Amygdala (tissue), 56 donors: Measurements from ENCODE around the gene ITPRIPL1.

Experiments used
- DNase-seq, 56 donors: peaks; one replicate each; lab custom pipeline; 2025; lab: John Stamatoyannopoulos, UW

Gene ITPRIPL1

DNA sequence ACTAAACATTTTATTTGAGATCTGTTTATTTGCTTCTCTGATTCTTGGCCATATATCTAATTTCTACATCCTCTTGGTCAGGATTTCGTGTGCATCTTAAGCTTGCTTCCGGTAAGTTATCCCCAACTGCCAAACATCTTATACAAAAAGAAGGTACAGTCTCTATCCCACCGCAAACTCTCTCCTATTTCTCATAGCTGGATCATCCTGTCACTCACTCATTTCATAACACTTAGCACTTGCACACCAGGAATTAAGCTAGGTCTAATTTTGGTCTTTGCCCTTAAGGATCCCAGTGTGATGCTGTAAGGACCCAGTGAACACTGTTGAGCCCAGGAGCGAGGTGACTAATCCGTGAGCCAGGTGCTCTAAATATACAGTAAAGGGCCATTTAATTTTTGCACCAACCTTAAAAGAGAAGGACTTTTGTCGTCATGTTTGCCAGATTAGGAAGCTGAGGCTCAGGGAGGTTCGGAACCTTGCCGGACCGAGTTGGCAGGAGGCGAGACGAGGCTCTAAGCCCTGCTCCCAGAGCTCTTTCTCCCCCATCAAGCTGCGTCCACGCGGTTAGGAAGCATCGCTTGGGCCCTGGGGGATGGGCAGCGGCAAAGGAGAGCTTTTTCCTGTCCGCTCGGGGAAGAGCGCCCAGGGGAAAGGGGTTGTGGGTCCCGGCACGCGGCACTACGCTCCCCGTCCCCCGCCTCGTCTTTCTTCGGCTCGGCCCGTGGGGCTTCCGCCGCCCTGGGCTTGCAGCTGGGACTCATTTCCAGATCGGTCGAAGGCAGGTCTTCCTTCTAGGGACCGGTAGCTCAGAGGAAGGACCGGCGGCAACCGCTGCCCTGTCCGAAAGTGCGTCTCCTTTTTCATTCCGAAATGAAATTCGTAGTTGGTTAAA lies 4.1 kb upstream of the ITPRIPL1 start:
- DNase-seq, result peak in 3 of 56 donors; percentile 13 to 24 (median 15)

DNA sequence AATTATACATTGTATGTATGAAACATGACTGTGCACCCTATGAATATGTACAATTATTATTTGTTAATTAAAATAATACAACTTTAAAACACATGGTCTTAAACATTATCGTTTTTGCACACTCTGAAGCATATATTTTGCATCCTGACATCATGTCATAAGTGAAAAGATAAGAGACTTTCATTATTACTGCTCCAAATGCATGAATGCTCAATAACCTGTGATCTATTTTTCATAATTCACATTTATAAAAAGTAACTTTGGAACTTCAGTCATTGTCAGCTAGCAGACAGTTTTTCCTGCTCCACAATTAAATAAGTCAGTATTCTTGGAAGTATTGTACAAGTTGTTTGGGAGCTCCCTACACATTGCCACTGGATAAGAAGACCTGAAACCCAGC lies 1.3 kb upstream of the ITPRIPL1 start:
- DNase-seq, result no peak

DNA sequence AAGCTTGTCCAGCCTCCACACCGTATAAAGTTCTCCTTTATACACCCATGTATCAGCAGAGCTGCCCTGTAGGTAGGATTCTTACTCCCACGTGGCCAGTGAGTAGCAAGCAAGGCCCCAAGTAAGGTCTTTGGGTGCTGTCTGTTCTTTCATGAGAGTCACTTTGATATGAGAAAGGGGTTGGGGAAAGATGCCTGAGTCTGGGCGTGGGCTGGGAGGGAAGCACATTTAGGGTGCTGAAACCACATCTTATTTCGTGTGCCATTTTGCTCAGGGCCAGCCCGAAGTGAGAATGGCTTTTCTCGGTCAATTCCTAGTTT lies 436 bp upstream of the ITPRIPL1 start:
- DNase-seq, result no peak

DNA sequence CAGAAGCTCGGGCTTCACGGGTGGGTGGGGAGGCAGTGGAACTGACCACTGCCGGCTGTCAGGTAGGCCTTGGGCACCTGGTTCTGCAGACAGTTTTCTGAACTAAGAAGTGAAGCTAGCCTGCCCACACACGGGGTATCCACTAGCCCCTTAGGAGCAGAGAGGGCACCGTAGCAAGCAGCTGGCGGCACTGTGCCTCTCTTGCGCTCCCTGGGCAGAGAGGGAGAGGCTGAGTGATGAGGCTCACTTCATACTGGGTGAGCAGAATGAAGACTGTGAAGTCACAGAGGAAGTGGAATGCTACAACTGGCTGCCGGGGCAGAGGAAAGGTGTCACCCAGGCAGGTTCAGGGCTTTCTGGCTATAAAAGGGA lies 753 bp downstream of the ITPRIPL1 start:
- no peak for DNase-seq

DNA sequence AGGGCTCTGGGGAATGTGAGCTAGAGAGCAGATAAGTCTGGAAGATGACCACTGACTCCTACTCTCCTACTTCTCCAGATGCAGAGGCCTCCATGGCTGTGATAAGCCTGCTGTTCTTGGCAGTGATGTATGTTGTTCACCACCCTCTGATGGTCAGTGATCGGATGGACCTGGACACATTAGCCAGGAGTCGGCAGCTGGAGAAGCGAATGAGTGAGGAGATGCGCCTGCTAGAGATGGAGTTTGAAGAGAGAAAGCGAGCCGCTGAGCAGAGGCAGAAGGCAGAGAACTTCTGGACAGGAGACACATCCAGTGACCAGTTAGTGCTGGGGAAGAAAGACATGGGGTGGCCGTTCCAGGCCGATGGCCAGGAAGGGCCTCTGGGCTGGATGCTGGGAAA lies 1.4 kb downstream of the ITPRIPL1 start:
- DNase-seq, result no peak

DNA sequence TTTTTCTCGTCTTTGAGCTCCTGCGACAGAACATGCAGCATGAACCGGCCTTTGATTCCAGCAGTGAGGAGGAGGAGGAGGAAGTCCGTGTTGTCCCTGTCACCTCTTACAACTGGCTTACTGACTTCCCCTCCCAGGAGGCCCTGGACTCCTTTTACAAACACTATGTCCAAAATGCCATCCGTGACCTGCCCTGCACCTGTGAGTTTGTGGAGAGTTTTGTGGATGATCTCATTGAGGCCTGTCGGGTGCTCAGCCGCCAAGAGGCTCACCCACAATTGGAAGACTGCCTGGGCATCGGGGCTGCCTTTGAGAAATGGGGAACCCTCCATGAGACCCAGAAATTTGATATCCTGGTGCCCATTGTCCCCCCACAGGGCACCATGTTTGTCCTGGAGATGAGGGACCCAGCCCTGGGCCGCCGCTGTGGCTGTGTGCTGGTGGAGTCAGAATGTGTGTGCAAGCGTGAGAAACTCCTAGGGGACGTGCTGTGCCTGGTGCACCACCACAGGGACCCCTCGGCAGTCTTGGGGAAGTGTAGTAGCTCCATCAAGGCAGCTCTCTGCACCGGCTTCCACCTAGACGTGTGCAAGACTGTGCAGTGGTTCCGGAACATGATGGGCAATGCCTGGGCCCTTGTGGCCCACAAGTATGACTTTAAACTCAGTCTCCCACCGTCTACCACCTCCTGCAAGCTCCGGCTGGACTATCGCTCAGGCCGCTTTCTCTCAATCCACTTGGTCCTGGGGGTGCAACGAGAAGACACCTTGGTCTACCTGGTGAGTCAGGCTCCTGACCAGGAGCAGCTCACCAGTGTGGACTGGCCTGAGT lies 2.1 kb downstream of the ITPRIPL1 start:
- no peak for DNase-seq

DNA sequence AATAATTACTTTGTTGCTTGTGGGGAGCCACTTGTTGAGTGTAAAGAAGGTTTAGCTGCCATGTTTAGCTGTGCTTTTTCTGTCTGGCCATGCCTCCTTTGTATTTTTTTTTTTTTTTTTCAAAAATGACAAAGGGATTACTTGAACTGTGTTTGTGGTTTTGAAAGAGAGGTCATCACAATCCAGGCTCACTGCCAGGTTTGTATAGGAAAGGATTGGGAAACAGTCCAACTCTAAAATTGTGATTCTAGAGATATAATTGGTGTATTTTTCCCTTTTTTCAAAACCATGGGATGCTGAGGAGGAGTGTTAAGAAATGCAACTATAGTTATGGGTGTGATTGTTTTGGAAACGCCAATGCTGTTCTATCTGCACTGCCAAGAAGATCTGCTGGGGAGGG lies 4.3 kb downstream of the ITPRIPL1 start:
- no peak for DNase-seq

DNA sequence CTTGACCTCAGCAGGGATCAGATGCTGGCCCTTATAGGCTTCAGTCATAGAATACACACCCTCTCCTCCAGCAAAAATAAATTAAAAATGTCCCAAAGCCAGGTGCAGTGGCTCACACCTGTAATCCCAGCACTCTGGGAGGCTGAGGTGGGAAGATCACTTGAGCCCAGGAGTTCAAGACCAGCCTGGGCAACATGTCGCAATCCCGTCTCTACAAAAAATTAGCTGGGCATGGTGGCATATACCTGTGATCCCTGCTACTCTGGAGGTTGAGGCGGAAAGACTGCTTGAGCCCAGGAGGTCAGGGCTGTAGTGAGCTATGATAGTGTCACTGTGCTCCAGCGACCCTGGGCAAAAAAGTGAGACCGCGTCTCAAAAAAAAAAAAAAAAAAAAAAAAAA lies 4.8 kb downstream of the ITPRIPL1 start:
- no peak for DNase-seq

DNA sequence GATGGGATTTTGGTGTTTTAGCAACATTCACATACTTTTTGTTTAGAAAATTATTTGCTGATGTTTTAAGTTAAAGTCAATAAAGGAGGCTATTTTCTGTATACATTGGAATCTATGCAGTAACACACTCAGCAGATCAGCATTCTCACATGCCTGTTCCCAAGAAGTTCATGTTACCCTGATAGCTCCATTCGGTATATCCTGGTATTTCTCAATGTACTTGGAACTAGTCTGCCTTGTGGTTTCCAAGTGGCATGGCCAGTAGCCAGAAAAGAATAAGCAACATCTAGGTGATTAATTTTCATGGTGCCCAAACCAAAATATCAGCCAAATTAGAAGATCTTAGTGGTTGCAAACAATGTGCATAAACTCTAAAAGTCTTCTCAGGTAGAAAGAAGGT lies 5.3 kb downstream of the ITPRIPL1 start:
- DNase-seq, result no peak

DNA sequence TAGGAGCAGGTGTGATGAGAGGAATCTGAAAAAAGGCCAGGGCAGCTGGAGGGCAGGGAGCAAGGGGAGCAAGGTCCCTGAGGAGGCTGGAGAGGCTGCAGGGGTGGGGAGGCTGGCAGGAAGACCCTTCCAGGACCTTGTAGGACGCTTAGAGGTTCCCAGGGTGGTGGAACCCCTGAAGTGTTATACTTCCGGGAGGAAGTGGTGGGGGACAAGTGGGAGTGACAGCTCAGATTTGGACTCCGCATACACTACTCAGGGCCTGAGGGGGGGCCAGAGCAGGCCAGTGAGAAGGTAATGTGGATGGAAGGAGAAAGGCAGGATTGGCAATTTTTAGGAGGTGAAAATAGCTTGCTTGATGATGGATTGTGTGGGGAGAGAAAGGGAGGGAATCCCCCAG lies 8.6 kb downstream of the ITPRIPL1 start:
- DNase-seq, result no peak

DNA sequence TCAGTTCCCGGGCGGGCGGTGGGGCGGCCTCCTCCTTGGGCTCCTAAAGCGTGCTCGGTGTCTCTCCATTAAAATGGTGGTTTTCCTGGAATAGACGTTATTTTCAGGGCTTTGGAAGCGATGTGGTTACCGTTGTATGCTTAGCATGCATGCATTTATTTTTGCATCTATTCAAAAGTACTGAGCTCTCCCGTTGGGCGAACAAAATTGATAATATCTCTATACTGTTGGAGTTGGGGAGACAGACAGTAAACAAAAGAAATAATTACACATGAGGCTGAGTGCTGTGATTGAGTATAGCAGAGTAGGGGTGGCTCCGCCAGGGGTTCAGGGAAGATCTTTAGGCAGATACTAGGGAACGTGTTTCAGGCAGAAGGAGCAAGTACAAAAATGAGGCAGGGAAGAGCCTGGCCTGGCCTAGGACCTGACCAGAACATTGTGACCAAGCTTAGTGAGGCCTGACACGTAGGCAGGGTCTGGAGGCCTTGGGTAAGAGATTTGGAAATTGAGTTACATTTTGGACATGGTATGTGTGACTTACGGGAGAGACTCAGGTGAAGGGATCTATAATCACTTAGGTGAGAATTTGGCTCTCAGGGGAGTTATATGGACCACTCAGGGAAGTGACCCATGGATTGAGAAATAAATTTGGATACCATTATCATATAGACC lies 11.1 kb downstream of the ITPRIPL1 start:
- DNase-seq, result no peak

DNA sequence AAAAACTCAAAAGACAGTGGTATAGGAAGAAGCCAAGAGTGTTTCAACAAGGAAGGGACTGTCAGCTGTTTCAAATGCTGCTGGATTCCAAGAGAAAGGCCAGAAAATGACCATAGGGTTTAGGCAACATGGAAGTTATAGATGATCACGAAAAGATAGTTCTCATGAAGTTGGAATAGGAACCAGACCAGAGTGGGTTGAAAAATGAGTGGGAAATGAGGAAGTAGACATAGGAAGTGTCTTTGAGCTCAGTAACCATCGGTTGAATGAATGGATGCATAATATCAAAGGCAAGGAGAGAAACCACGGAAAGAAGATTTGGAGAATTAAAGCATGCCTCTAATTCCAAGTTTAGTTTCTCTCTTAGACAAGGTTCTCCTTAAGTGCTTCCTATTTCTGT lies 11.8 kb downstream of the ITPRIPL1 start:
- DNase-seq, result no peak

DNA sequence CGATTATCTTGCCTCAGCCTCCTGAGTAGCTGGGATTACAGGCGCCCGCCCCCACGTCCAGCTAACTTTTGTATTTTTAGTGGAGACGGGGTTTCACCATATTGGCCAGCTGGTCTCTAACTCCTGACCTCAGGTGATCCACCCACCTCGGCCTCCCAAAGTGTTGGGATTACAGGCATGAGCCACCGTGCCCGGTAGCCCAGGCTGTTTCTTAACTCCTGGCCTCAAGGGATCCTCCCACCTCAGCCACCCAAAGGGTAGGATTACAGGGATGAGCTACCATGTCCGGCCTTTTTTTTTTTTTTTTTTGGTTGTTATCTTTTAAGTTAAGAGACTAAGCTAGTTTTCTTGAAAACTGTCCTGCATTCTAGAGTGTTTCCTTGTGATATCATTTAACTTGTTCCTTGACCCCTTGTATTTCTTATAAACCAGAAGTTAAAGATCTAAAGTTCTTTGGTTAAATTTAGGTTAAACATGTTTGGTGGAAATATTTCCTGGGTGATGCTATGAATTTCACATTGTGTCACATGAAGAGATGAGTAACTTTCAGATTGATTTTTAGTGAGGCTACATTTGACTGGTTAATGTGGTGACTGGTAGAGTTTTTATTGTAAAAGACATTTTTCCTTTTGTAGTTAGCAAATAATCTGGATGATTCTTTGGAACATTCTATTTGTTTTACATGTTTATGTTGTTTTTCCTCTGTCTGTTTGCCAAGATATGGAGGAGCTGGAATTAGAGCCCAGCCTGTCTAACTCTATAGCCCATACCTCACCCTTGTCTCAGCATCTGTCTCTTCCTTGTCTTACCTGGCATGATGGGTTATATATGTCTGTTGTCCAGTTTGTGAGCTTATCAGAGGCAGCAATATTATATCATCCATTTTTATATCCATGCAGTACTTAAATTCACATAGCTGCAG lies 15.6 kb downstream of the ITPRIPL1 start:
- no peak for DNase-seq

DNA sequence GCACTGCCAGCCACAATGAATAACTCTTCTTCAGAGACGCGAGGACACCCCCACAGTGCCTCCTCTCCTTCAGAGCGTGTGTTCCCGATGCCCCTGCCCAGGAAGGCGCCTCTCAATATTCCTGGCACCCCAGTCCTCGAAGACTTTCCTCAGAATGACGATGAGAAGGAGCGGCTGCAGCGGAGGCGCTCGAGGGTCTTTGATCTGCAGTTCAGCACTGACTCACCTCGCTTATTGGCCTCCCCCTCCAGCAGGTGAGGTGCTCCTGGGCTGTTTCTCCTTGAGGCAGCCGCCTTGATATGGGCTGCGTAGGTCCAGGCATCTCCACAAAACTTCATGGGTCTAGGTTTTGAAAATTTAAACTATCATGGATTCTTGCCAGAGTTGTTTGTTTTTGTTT lies 16.5 kb downstream of the ITPRIPL1 start:
- DNase-seq, result no peak

DNA sequence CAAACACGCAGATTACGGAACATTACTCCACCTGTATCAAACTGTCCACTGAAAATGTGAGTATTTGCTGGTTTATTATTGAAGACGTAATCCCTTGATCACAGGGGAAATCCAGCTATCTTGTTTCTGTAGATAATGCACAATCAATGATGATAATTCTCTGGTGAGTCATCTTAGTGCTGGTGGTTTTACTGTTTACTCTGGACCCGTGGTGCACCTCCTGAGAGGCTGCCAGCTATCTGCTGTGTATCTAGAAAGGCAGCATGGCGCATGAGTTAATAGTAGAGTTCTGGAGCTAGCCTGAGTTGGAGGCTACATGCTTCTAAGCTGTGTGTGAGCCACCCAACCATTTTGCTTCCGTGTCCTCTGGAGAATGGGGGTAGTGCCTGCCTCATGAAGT lies 17.0 kb downstream of the ITPRIPL1 start:
- DNase-seq, result no peak

DNA sequence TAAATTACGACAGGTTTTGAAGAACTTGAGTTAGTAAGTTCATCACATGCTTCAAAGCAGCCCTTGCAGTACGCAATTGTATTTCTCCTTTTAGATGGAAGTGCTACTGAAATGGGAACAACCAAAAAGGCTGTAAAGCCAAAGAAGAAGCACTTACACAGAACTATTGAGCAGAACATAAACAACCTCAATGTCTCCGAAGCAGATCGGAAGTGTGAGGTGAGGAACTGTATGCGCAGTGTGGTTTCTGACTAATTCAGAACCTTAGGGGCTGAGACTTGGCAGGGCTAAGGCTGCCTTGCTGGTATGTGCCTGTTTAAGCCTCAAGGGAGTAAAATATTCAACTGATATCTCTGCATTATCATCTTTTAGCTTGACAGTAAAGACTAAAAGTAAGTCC lies 18.9 kb downstream of the ITPRIPL1 start:
- peak in 1 of 56 donors; percentile 6 for DNase-seq

DNA sequence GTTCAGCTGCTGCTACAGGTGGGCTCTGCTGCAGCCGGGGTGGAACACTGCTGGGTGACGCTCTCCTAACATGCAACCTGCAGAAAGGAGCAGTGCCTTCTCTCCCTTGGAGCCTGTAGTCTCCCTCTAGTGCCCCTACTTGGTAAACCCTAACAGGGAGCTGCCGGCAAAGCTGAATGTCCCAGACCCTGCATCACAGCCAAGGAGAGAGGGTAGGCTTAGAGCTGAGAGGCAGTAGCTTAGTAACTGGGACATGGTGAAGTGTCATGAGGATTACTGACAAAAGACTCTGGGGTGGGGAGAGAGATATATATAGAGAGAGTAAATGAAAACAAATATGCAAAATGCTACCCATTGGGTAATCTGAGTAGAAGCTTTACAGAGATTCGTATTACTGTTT lies 20.3 kb downstream of the ITPRIPL1 start:
- no peak for DNase-seq

DNA sequence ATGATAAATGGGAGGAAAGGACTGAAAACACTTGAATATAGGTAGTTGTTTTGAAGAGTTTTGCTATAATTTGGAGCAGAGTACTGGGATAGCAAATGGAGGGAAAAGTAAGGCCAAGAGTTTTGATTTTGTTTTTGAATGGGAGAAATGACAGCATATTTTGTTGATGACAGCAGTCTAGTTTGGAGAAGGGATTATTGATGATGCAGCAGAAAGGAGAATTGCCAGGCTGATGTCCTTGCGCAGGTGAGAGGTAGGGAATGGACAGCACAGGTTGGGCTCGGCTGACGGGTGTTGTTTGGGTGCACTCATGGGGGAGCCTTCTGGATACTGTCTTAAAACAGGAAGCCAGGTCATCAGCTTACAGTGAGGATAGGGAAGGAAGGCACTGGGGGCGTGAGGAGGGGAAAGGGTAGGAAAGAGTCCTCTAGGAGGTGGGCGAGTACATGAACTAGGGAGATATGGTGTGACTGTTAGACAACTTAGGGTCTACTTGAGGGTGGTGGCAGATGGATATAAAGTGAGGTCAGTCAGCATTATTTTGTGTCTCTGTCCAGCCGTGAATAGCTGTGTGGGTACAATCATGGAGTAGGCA lies 20.8 kb downstream of the ITPRIPL1 start:
- DNase-seq, result no peak

DNA sequence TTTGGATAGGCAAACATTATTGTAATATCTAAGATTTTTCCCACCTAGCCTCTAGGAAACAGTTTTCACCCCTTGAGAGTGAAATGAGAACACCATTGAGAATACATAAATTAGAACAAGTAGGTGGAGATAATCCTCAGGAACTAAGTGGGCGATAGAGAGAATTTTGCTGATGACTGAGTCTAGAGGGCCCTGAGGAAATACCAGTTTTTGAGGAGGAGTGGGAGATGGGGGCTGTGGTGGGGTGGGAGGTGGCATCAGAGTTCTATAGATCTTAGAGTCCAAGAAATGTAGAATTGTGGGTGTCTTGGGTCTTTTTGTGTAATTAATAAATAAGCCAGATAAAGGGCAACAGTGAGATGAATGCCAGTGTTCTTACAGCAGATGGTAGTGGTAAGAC lies 22.3 kb downstream of the ITPRIPL1 start:
- DNase-seq, result no peak

DNA sequence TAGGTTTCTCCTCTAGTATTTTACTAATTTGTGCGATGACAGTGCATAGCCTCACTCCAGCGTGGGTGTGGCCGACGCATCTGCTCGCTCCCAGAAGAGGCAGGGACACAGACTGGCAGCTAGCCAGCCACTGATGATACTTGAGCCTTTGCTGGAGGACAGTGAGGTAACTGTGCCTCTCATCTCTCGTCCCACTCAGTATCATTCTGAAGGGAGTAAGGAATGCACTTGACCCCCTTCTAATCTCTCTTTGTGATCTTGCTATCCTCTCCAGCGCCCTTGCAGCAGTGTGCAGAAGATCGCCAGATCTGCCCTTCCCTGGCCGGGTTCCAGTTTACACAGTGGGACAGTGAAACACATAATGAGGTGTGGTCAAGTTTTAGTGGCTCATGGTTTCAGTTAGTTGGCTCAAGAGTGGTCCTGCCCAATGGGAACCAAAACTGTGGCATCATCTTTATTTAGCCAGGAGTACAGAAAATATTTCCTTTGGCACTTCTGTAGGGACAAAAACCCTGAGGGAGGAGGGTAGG lies 28.0 kb downstream of the ITPRIPL1 start:
- peak in 28 of 56 donors; percentile 5 to 74 (median 34) for DNase-seq
